ENCODE results near the gene P2RY12.

Gene P2RY12

GRCh38 chr3:151306168-151306810 lies 78.3 kb downstream of the P2RY12 start:
- no peak for DNase-seq (ENCODE audit: extremely low spot score)
- POLR2A ChIA-PET = no interaction called here
- TF ChIP-seq, protein P1, sequence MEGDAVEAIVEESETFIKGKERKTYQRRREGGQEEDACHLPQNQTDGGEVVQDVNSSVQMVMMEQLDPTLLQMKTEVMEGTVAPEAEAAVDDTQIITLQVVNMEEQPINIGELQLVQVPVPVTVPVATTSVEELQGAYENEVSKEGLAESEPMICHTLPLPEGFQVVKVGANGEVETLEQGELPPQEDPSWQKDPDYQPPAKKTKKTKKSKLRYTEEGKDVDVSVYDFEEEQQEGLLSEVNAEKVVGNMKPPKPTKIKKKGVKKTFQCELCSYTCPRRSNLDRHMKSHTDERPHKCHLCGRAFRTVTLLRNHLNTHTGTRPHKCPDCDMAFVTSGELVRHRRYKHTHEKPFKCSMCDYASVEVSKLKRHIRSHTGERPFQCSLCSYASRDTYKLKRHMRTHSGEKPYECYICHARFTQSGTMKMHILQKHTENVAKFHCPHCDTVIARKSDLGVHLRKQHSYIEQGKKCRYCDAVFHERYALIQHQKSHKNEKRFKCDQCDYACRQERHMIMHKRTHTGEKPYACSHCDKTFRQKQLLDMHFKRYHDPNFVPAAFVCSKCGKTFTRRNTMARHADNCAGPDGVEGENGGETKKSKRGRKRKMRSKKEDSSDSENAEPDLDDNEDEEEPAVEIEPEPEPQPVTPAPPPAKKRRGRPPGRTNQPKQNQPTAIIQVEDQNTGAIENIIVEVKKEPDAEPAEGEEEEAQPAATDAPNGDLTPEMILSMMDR (IDR thresholded peaks at IDR 0.05; ENCODE audit: control extremely low read depth, extremely low read depth, low read depth, missing control alignments) = no peak
- CTCF ChIA-PET = interaction anchor here (0.9 to 1.5 kb wide), 4 partner anchors 18 to 138 kb away, joined by 3 to 8 read pairs (median 3); no protein-coding TSS in a partner anchor

DNA sequence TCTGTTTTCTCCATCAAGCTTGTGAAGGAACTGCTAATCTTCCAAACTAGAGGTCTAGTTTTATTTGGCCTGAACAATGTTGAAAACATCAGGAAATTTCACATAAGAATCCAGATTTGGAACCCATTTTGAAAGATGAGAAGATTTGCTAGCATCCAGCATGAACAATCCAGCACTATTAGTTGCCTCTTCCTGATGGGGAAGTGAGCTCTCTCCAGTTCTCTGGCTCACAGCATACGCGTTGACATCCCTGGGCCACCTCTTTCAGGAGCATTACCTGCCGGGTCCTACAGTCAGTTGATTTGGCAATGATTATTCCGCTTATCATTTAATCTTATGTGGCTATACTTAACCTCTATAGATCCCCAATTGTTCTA lies 78.8 kb downstream of the P2RY12 start:
- POLR2A ChIA-PET = no interaction called here
- DNase-seq (ENCODE audit: extremely low spot score) = no peak
- CTCF ChIA-PET = interaction anchor here (0.9 to 1.5 kb wide), 4 partner anchors 17 to 138 kb away, joined by 3 to 7 read pairs (median 3); no protein-coding TSS in a partner anchor

GRCh38 chr3:151305060-151305774 lies 79.3 kb downstream of the P2RY12 start:
- no peak for DNase-seq (ENCODE audit: extremely low spot score)
- ChIA-PET POLR2A (no interaction called here), CTCF (interaction anchor here (1.1 to 1.5 kb wide), 4 partner anchors 17 to 77 kb away, joined by 3 to 7 read pairs (median 3); no protein-coding TSS in a partner anchor)
- TF ChIP-seq, protein P1 (IDR thresholded peaks at IDR 0.05; ENCODE audit: control extremely low read depth, extremely low read depth, low read depth, missing control alignments) = no peak

More for the DNA sequence above, 78.8 kb downstream of the P2RY12 start:
- TF ChIP-seq, protein P1 (IDR thresholded peaks at IDR 0.05; ENCODE audit: control extremely low read depth, extremely low read depth, low read depth, missing control alignments) = no peak

DNA sequence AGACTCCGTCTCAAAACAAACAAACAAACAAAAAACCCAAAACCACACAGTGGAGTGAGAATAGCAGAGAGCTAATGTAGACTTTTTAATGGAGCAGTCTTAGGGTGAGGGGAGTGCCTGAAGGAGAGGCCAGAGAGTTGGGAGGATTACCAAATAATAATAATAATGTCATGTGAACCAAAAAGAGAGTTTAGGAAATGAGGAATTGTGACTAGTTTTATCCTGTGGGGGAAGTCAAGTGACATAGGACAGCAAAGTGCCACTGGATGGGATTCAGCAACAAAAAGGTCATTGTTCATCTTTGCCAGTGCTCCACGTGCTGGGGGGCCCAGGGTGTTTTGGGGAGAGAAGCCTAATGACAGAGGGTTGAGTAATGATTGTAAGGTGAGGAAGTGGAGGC lies 80.8 kb downstream of the P2RY12 start:
- POLR2A ChIA-PET = interaction anchor here (0.6 kb wide), 1 partner anchor 81 kb away, joined by 3 read pairs; the partner anchor contains the start of gene P2RY12
- DNase-seq (ENCODE audit: extremely low spot score) = no peak
- TF ChIP-seq, protein P1 (IDR thresholded peaks at IDR 0.05; ENCODE audit: control extremely low read depth, extremely low read depth, low read depth, missing control alignments) = no peak
- CTCF ChIA-PET = interaction anchor here (1.2 kb wide), 1 partner anchor 86 kb away, joined by 3 read pairs; no protein-coding TSS in a partner anchor

DNA sequence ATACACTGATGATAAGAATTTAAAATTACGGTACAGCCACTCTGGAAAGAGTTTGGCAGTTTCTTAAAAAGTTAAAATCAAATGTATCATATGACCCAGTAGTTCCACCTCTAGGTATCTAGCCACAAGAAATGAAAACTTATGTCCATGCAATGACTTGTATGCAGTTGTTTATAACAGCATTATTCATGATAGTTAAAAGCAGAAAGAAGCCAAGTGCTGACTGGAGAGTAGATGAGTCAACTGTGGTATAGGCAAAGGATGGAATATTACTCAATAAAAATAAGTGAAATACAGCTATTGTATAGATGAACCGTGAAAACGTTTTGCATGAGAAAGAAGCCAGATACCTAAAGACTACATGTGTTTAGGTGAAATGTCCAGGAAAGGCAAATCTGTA lies 82.8 kb downstream of the P2RY12 start:
- TF ChIP-seq, protein P1 (IDR thresholded peaks at IDR 0.05; ENCODE audit: control extremely low read depth, extremely low read depth, low read depth, missing control alignments) = no peak
- ChIA-PET CTCF (no interaction called here), POLR2A (no interaction called here)
- no peak for DNase-seq (ENCODE audit: extremely low spot score)

DNA sequence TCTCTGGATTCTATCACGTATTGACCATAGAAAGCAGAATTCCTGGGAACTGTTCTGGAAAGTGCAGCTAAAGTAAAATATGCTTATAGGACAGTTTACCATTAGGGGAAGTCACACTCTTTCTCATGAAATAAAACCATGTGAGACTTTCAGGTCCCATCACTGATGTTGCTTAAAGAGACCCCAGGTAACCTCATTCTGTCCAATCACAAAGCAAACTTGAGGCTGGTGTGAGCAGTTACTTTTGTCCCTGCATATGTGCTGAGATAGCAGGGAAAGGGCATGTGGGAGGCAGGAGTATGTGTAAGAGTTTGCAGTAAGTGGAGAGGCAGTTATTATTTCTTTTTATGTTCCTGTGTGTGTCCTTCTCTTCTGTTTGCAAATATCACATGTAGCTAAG lies 84.0 kb downstream of the P2RY12 start:
- DNase-seq (ENCODE audit: extremely low spot score) = no peak
- ChIA-PET POLR2A (no interaction called here), CTCF (interaction anchor here (1.1 to 1.3 kb wide), 3 partner anchors 12 to 122 kb away, joined by 3 to 4 read pairs (median 4); no protein-coding TSS in a partner anchor)
- TF ChIP-seq, protein P1 (IDR thresholded peaks at IDR 0.05; ENCODE audit: control extremely low read depth, extremely low read depth, low read depth, missing control alignments) = no peak
